Tibial nerve (tissue), 4 donors: ENCODE results near the gene TNRC6C.

ENCODE experiments used
- CTCF ChIP-seq, 5 experiments: fragments of 200-600 bp in 3 of 5; fragments of 450-650 bp in 2 of 5; sonication (generic) in 3 of 5; IDR thresholded peaks; one replicate each; pipeline ENCODE4 v1.5.1; 2016 to 2019; ENCODE audit warnings: antibody characterized with exemption in 5 of 5, mild to moderate bottlenecking in 3 of 5, moderate library complexity in 2 of 5
- EP300 ChIP-seq, 2 donors: sonication (generic); formaldehyde crosslinking; IDR thresholded peaks; one replicate each; pipeline ENCODE4 v1.6.1; 2017; ENCODE audit warnings: antibody characterized with exemption in 2 of 2, mild to moderate bottlenecking in 1 of 2
- POLR2A ChIP-seq, 2 donors: fragments of 450-650 bp; IDR thresholded peaks; one replicate each; pipeline ENCODE4 v1.6.1; 2017; ENCODE audit warnings: antibody characterized with exemption in 2 of 2, mild to moderate bottlenecking in 2 of 2, moderate library complexity in 2 of 2

DNA sequence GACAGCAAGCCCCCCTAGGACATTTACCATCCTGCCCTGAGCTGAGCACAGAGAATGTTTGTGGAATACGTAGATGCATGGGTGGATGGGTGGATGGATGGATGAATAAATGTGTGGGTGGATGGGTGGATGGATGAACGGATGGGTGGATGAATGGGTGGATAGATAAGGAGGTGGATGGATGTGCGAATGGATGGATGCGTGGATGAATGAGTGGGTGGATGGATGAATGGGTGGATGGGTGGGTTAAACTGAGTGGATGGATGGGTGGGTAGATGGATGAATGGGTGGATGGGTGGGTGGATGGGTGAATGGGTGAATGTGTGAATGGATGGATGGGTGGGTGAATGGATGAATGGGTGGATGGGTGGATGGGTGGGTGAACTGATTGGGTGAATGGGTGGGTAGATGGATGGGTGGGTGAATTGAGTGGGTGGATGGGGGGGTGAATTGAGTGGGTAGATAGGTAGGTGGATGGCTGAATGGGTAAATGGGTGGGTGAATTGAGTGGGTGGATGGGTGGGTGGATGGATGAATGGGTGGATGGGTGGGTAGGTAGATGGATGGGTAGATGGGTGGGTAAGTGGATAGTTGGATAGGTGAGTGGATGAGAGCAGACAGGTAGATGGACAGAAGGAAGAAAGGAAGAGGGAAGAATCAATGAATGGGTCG lies 164.9 kb downstream of the TNRC6C start:
- TF ChIP-seq CTCF (IDR thresholded peaks at IDR 0.05) (no peak), POLR2A (IDR thresholded peaks at IDR 0.05) (no peak), EP300 (IDR thresholded peaks at IDR 0.05) (no peak)
